Liver (tissue), 9 donors: ENCODE measurements around the gene SLC7A6OS. TPM values are rescaled to one million over a fixed set of nuclear protein-coding genes. Genes with fewer than 3 reads are reported as not detected.
A peak's percentile ranks its signal among the peaks of the same experiment; 100 is the strongest.

Source experiments
- DNase-seq: peaks from one replicate; pipeline ENCODE4 v3.0.0-alpha.2; 2017; ENCODE audit warnings: low spot score
- H3K27ac ChIP-seq, 2 donors: one replicate each; pipeline ENCODE4 v1.7.0; 2013; ENCODE audit warnings: inconsistent platforms in 2 of 2, low read length in 2 of 2, control low read depth in 1 of 2, low read depth in 1 of 2, mild to moderate bottlenecking in 1 of 2
- H3K27me3 ChIP-seq, 4 donors: one replicate each; pipeline versions ENCODE4 v1.6.1 to v1.7.0; 2013; ENCODE audit warnings: low read length in 3 of 4, inconsistent platforms in 1 of 4, mild to moderate bottlenecking in 1 of 4, moderate library complexity in 1 of 4; ENCODE audit not compliant: control insufficient read depth in 4 of 4, insufficient read depth in 4 of 4
- H3K36me3 ChIP-seq, 4 donors: one replicate each; pipeline versions ENCODE4 v1.6.1 to v1.7.0; 2013; ENCODE audit warnings: low read length in 3 of 4, mild to moderate bottlenecking in 3 of 4, low read depth in 1 of 4, moderate library complexity in 1 of 4; ENCODE audit not compliant: control insufficient read depth in 4 of 4, insufficient read depth in 3 of 4
- H3K4me1 ChIP-seq, 4 donors: one replicate each; pipeline versions ENCODE4 v1.6.1 to v1.7.0; 2013; ENCODE audit warnings: low read length in 3 of 4, mild to moderate bottlenecking in 3 of 4, moderate library complexity in 1 of 4; ENCODE audit not compliant: control insufficient read depth in 4 of 4, insufficient read depth in 4 of 4
- H3K4me3 ChIP-seq, 3 donors: one replicate each; pipeline versions ENCODE4 v1.6.1 to v1.7.0; 2013; ENCODE audit warnings: low read length in 3 of 3, control low read depth in 1 of 3, low read depth in 1 of 3, mild to moderate bottlenecking in 1 of 3
- H3K9ac ChIP-seq, 2 donors: one replicate each; pipeline ENCODE4 v1.7.0; 2013; ENCODE audit warnings: low read length in 2 of 2, mild to moderate bottlenecking in 2 of 2, moderate library complexity in 2 of 2, control low read depth in 1 of 2, low read depth in 1 of 2
- H3K9me3 ChIP-seq, 4 donors: one replicate each; pipeline versions ENCODE4 v1.6.1 to v1.7.0; 2013; ENCODE audit warnings: low read length in 3 of 4; ENCODE audit not compliant: control insufficient read depth in 4 of 4
- CTCF ChIP-seq: fragments of 150-350 bp; IDR thresholded peaks from 2 replicates; pipeline ENCODE4 v1.5.1; 2017; ENCODE audit warnings: improper control_type of control experiment, low read depth, low read length; ENCODE audit not compliant: missing input control
- EGR1 ChIP-seq, 2 donors: IDR thresholded peaks; 2 replicates each; pipeline ENCODE4 v1.6.1; 2016 to 2018; ENCODE audit warnings: antibody characterized with exemption in 2 of 2, low read depth in 2 of 2
- FOXA2 ChIP-seq: IDR thresholded peaks from 2 replicates; pipeline ENCODE4 v1.6.1; 2016; ENCODE audit warnings: antibody characterized with exemption
- GABPA ChIP-seq, 2 donors: IDR thresholded peaks in 1 of 2; conservative IDR thresholded peaks in 1 of 2; 2 replicates each; pipeline ENCODE4 v1.6.1; 2016; ENCODE audit warnings: antibody characterized with exemption in 2 of 2, mild to moderate bottlenecking in 1 of 2, moderate library complexity in 1 of 2
- HNF4A ChIP-seq, 2 donors: conservative IDR thresholded peaks; 2 replicates each; pipeline ENCODE4 v1.6.1; 2016; ENCODE audit warnings: antibody characterized with exemption in 2 of 2, mild to moderate bottlenecking in 2 of 2
- HNF4G ChIP-seq: IDR thresholded peaks from 2 replicates; pipeline ENCODE4 v1.6.1; 2016; ENCODE audit warnings: antibody characterized with exemption
- MAX ChIP-seq: IDR thresholded peaks from 2 replicates; pipeline ENCODE4 v1.6.1; 2016; ENCODE audit warnings: antibody characterized with exemption
- NR2F2 ChIP-seq: IDR thresholded peaks from 2 replicates; pipeline ENCODE4 v1.6.1; 2016; ENCODE audit warnings: antibody characterized with exemption
- RAD21 ChIP-seq, 2 donors: IDR thresholded peaks; 2 replicates each; pipeline ENCODE4 v1.6.1; 2016; ENCODE audit warnings: antibody characterized with exemption in 2 of 2, mild to moderate bottlenecking in 2 of 2
- REST ChIP-seq: IDR thresholded peaks from 2 replicates; pipeline ENCODE4 v1.6.1; 2016; ENCODE audit warnings: antibody characterized with exemption, mild to moderate bottlenecking
- RXRA ChIP-seq, 2 donors: IDR thresholded peaks; 2 replicates each; pipeline ENCODE4 v1.6.1; 2017 to 2018; ENCODE audit warnings: antibody characterized with exemption in 2 of 2, mild to moderate bottlenecking in 1 of 2
- SP1 ChIP-seq: IDR thresholded peaks from 2 replicates; pipeline ENCODE4 v1.6.1; 2018; ENCODE audit warnings: antibody characterized with exemption, mild to moderate bottlenecking
- WGBS: extraction: QIAGEN DNeasy Blood & Tissue Kit; methylation state at CpG from one replicate; pipeline ENCODE4 v1.1.7; 2013; 5-methylcytosine and 5-hydroxymethylcytosine counted together
- polyA plus RNA-seq, 2 donors: library from polyadenylated mRNA; stranded (reverse) in 1 of 2; unstranded in 1 of 2; fragments of 200-250 nt in 1 of 2; fragments of >200 nt in 1 of 2; fragmentation: Nextera tagmentation in 1 of 2; extraction: Ambion mirVana in 1 of 2; gene quantifications; one replicate each; pipeline versions ENCODE4 v1.2.1 to v1.2.3, GENCODE V29; 2013 to 2015
- total RNA-seq, 2 donors: library from RNA; depleted of rRNA; stranded (reverse); fragments of >200 nt; gene quantifications; one replicate each; pipeline ENCODE4 v1.2.3, GENCODE V29; 2014
- TF ChIP-seq, protein P1 (sequence below): IDR thresholded peaks from 2 replicates; pipeline ENCODE4 v1.6.1; 2016; ENCODE audit warnings: antibody characterized with exemption
- donor health status: healthy.
- donor health status: healthy.
- donor health status: healthy.
- donor health status: healthy.
- donor health status: healthy.

Gene SLC7A6OS
- total and polyA plus RNA-seq, 4 donors = 2.6 to 8.3 (median 5.5) TPM

- peak; percentile 49 for DNase-seq
- Histone ChIP-seq H3K4me3 (no peak overlapping the region), H3K27me3 (no peaks in the 10 kb centered on the region), H3K9me3 (no peaks in the 10 kb centered on the region), H3K36me3 (peaks cover 0 to 8% (median 3%) of the 10 kb centered on the region in 4 donors), H3K27ac (peak overlapping the region; percentile 58 to 69), H3K9ac (no peak overlapping the region), H3K4me1 (peaks cover 0 to 27% (median 22%) of the 10 kb centered on the region in 4 donors)
- TF ChIP-seq NR2F2 = peak; percentile 89
- no peak for TF ChIP-seq FOXA2
- no peak for TF ChIP-seq REST
- TF ChIP-seq, protein P1, sequence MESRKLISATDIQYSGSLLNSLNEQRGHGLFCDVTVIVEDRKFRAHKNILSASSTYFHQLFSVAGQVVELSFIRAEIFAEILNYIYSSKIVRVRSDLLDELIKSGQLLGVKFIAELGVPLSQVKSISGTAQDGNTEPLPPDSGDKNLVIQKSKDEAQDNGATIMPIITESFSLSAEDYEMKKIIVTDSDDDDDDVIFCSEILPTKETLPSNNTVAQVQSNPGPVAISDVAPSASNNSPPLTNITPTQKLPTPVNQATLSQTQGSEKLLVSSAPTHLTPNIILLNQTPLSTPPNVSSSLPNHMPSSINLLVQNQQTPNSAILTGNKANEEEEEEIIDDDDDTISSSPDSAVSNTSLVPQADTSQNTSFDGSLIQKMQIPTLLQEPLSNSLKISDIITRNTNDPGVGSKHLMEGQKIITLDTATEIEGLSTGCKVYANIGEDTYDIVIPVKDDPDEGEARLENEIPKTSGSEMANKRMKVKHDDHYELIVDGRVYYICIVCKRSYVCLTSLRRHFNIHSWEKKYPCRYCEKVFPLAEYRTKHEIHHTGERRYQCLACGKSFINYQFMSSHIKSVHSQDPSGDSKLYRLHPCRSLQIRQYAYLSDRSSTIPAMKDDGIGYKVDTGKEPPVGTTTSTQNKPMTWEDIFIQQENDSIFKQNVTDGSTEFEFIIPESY = no peak
- TF ChIP-seq MAX = peak; percentile 58
- peak; percentile 62 for TF ChIP-seq SP1
- TF ChIP-seq HNF4G = no peak
- no peak for TF ChIP-seq CTCF
- peak; percentile 7 to 26 for TF ChIP-seq RXRA (IDR thresholded peaks at IDR 0.05)
- no peak for TF ChIP-seq EGR1 (IDR thresholded peaks at IDR 0.05; ENCODE audit: low read depth in 2 of 2)
- TF ChIP-seq HNF4A (conservative IDR thresholded peaks at IDR 0.05) = peak; percentile 28 to 58
- TF ChIP-seq GABPA (IDR thresholded peaks at IDR 0.05 in 1 of 2, conservative IDR thresholded peaks at IDR 0.05 in 1 of 2) = no peak
- TF ChIP-seq RAD21 (IDR thresholded peaks at IDR 0.05) = no peak
- 36% methylated on average over 7 of the region's 7 CpGs for WGBS
Observed at GRCh38 chr16:68332411-68333121, 21.8 kb upstream of the SLC7A6OS start.

DNA sequence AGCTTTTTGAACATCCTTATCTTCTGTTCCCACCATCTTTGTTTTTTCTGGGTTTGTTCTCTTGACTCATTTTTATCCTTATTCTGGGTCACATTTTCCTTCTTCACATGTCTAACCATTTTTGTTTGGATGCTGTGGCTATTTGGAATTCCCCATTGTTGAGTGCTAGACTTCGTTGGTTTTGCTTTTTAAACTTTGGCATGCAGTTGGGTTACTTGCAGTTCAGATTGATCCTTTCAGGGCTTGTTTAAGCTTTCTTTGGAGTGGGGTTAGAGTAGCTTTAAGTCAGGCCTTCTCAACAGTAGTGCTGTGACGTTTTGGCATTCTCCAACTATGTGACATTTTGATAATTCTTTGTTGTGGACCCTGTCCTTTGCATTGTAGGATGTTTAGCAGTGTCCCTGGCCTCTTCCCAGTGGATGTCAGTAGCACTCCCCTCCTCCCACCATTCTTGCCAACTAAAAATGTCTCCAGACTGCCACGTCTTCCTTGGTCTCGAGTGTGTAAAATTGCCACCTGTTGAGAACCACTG lies 21.2 kb upstream of the SLC7A6OS start:
- peaks cover 0 to 27% (median 22%) of the 10 kb centered on the region in 4 donors for H3K4me1 ChIP-seq
- WGBS = 20% methylated on average over 4 of the region's 4 CpGs
- TF ChIP-seq HNF4A (conservative IDR thresholded peaks at IDR 0.05) (no peak), FOXA2 (no peak), RAD21 (IDR thresholded peaks at IDR 0.05) (no peak)
- no peaks in the 10 kb centered on the region for H3K9me3 ChIP-seq
- H3K27me3 ChIP-seq = no peaks in the 10 kb centered on the region
- peaks cover 0 to 4% (median under 1%) of the 10 kb centered on the region in 4 donors for H3K36me3 ChIP-seq
- no peak for DNase-seq
- H3K27ac ChIP-seq = peak overlapping the region; percentile 58 to 69
- H3K4me3 ChIP-seq = no peak overlapping the region
- H3K9ac ChIP-seq = no peak overlapping the region
